OCI-LY3 (cell line): ENCODE measurements around the gene NANS.
"Not testable (repeated sequence)": the region's sequence is repeated elsewhere in the genome, so short reads cannot be mapped to it uniquely, and the experiment has no call there.

ENCODE experiments used
- EZH2phosphoT487 ChIP-seq: fragments of 200-600 bp; shearing (Covaris generic); IDR thresholded peaks from 2 replicates; pipeline ENCODE4 v1.6.1; 2018; ENCODE audit warnings: antibody characterized with exemption, mixed run types, low read depth
- TF ChIP-seq, protein P1 (sequence below): fragments of 200-600, 300-600 bp; sonication (generic); IDR thresholded peaks from 2 replicates; pipeline ENCODE4 v1.5.1; 2014; ENCODE audit warnings: antibody characterized with exemption, low read length, low read depth

DNA sequence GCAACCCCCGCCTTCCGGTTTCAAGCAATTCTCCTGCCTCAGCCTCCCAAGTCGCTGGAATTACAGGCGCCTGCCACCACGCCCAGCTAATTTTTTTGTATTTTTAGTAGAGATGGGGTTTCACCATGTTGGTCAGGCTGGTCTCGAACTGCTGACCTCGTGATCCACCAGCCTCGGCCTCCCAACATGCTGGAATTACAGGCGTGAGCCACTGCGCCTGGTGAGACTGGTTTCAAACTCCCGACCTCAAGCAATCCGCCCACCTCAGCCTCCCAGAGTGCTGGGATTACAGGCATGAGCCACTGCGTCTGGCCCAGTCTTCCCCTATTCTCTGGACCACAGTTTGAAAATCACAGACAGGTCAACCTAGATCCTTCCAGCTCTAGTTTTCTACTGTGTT is 67.6 kb downstream of the NANS start:
- TF ChIP-seq, protein P1, sequence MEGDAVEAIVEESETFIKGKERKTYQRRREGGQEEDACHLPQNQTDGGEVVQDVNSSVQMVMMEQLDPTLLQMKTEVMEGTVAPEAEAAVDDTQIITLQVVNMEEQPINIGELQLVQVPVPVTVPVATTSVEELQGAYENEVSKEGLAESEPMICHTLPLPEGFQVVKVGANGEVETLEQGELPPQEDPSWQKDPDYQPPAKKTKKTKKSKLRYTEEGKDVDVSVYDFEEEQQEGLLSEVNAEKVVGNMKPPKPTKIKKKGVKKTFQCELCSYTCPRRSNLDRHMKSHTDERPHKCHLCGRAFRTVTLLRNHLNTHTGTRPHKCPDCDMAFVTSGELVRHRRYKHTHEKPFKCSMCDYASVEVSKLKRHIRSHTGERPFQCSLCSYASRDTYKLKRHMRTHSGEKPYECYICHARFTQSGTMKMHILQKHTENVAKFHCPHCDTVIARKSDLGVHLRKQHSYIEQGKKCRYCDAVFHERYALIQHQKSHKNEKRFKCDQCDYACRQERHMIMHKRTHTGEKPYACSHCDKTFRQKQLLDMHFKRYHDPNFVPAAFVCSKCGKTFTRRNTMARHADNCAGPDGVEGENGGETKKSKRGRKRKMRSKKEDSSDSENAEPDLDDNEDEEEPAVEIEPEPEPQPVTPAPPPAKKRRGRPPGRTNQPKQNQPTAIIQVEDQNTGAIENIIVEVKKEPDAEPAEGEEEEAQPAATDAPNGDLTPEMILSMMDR: not testable (repeated sequence)
- TF ChIP-seq EZH2phosphoT487: not testable (repeated sequence)
